Lung (tissue), 12 donors: ENCODE data around the gene TRAF7. TPM values are rescaled to one million over a fixed set of nuclear protein-coding genes. Genes with fewer than 3 reads are reported as not detected.

Experiments used
- ATAC-seq: fragments of 200-7000 bp; cut with Tn5 transposase; one replicate; pipeline ENCODE4 v1.9.1; 2020; ENCODE audit warnings: moderate number of reproducible peaks; ENCODE audit not compliant: insufficient read depth, low FRiP score
- DNase-seq, 3 donors: peaks; one replicate each; pipeline ENCODE4 v3.0.0-alpha.2; 2013 to 2017
- H3K27ac ChIP-seq, 2 donors: one replicate each; pipeline ENCODE4 v1.5.1; 2013; ENCODE audit warnings: mild to moderate bottlenecking in 2 of 2, moderate library complexity in 2 of 2, control low read depth in 1 of 2, inconsistent platforms in 1 of 2, low read depth in 1 of 2, low read length in 1 of 2
- H3K27me3 ChIP-seq, 3 donors: one replicate each; pipeline ENCODE4 v1.5.1; 2013; ENCODE audit warnings: low read length in 2 of 3; ENCODE audit not compliant: control insufficient read depth in 3 of 3, insufficient read depth in 3 of 3
- H3K36me3 ChIP-seq, 4 donors: one replicate each; pipeline ENCODE4 v1.5.1; 2013; ENCODE audit warnings: low read length in 4 of 4, mild to moderate bottlenecking in 1 of 4, moderate library complexity in 1 of 4; ENCODE audit not compliant: control insufficient read depth in 4 of 4, insufficient read depth in 4 of 4
- H3K4me1 ChIP-seq, 5 donors: one replicate each; pipeline ENCODE4 v1.5.1; 2013; ENCODE audit warnings: low read length in 5 of 5, mild to moderate bottlenecking in 2 of 5, moderate library complexity in 1 of 5; ENCODE audit not compliant: control insufficient read depth in 5 of 5, insufficient read depth in 5 of 5
- H3K4me3 ChIP-seq: one replicate; pipeline ENCODE4 v1.5.1; 2013; ENCODE audit warnings: mild to moderate bottlenecking, control low read depth, moderate library complexity
- H3K9ac ChIP-seq, 2 donors: one replicate each; pipeline ENCODE4 v1.5.1; 2013; ENCODE audit warnings: low read length in 2 of 2, control low read depth in 1 of 2; ENCODE audit not compliant: insufficient read depth in 1 of 2
- H3K9me3 ChIP-seq, 4 donors: one replicate each; pipeline ENCODE4 v1.5.1; 2013; ENCODE audit warnings: low read length in 3 of 4, mild to moderate bottlenecking in 1 of 4, moderate library complexity in 1 of 4; ENCODE audit not compliant: control insufficient read depth in 4 of 4, insufficient read depth in 3 of 4
- WGBS, 2 donors: extraction: QIAGEN DNeasy Blood & Tissue Kit; methylation state at CpG; one replicate each; pipeline ENCODE4 v1.1.7; 2013; 5-methylcytosine and 5-hydroxymethylcytosine counted together
- polyA plus RNA-seq, 2 donors: library from polyadenylated mRNA; stranded (reverse); fragments of 200-250 nt; gene quantifications; one replicate each; pipeline ENCODE4 v1.2.1, GENCODE V29; 2013
- total RNA-seq, 2 donors: library from RNA; depleted of rRNA in 1 of 2; stranded (reverse); fragments of >200 nt in 1 of 2; gene quantifications; one replicate each; pipeline ENCODE4 v1.2.1, GENCODE V29; 2014 to 2021
- TF ChIP-seq, protein P1 (sequence below): IDR thresholded peaks from 2 replicates; pipeline ENCODE4 v1.5.1; 2012; ENCODE audit warnings: mild to moderate bottlenecking; ENCODE audit errors: control extremely low read depth, extremely low read depth
- donor health status: control.
- donor health status: control.
- donor health status: Bipolar disorder and iron deficiency.
- donor health status: healthy.
- donor health status: DM: yes; HTN: yes; CAD: no.

Gene TRAF7
- total and polyA plus RNA-seq, 4 donors, result 33.4 to 74.2 (median 48.3) TPM

GRCh38 chr16:2210009-2210332 lies 54.4 kb downstream of the TRAF7 start:
- Histone ChIP-seq H3K36me3 (peaks cover 0 to 35% (median 4%) of the 10 kb centered on the region in 4 donors), H3K9me3 (no peaks in the 10 kb centered on the region), H3K27ac (no peak overlapping the region), H3K9ac (no peak overlapping the region), H3K4me3 (no peak overlapping the region), H3K4me1 (peaks cover 4 to 29% (median 12%) of the 10 kb centered on the region in 5 donors), H3K27me3 (no peaks in the 10 kb centered on the region)
- DNase-seq, result no peak
- ATAC-seq, result no peak
- 94% methylated on average over 17 of the region's 17 CpGs for WGBS, 2 donors
- TF ChIP-seq, protein P1, sequence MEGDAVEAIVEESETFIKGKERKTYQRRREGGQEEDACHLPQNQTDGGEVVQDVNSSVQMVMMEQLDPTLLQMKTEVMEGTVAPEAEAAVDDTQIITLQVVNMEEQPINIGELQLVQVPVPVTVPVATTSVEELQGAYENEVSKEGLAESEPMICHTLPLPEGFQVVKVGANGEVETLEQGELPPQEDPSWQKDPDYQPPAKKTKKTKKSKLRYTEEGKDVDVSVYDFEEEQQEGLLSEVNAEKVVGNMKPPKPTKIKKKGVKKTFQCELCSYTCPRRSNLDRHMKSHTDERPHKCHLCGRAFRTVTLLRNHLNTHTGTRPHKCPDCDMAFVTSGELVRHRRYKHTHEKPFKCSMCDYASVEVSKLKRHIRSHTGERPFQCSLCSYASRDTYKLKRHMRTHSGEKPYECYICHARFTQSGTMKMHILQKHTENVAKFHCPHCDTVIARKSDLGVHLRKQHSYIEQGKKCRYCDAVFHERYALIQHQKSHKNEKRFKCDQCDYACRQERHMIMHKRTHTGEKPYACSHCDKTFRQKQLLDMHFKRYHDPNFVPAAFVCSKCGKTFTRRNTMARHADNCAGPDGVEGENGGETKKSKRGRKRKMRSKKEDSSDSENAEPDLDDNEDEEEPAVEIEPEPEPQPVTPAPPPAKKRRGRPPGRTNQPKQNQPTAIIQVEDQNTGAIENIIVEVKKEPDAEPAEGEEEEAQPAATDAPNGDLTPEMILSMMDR, result no peak

DNA sequence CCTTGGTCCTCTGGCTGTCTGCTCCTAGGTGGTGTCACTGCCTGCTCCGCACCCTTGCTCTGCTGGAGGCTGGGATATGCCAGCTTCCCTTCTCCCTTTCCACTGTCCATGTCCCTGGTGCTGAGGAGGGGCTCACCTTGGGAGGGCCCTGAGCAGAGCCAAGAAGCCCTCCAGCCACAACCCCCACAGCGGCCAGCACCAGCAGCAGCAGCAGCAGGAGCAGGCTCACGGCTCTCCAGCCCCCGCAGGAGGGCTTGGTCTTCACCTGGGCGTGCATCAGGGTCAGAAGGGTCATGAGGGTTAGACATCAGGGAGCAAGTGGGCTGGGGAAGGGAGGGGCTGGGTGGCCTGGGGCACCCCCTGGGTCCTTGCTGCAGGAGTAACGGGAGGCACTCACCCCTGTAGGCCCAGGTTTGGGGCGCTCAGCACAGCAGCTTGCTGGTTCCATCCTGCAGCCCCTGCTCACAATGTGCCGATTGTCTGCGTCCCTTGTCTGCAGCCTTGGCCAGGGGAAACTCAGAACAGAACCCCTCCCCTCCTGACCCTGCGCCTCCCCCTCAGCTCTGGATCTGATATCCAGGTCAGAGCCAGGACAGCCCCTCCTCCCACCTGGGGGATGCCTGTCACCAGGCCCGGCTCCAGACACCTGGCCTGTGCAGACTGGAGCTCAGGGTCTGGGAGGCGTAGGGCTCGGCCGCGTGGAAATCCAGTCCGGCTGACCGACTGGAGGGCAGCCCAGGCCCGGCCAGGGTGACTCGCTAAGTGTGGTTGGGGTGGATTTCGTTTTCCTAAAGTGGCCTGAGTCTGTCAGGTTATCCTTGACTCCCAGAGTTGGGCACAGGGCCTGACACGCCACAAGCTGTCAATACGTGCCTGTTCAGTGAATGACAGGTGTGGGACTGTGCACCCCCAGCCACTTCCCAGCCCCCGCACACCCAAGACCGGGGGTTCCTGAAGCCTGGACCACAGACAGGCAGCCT lies 55.1 kb downstream of the TRAF7 start, which contains the start of gene BRICD5:
TSS of gene BRICD5 (minus strand) at position 478 of the 980 bp plus-strand sequence. CDS start at position 448, 30 bp downstream.
- DNase-seq (no peak), ATAC-seq (no peak)
- Histone ChIP-seq H3K9me3 (no peaks in the 10 kb centered on the region), H3K9ac (no peak within 1 kb of the TSS), H3K4me3 (no peak within 1 kb of the TSS), H3K27ac (peak within 1 kb of the TSS in 1 of 2 donors; percentile 76), H3K36me3 (peaks cover 0 to 35% (median 4%) of the 10 kb centered on the region in 4 donors), H3K4me1 (peaks cover 4 to 28% (median 12%) of the 10 kb centered on the region in 5 donors), H3K27me3 (no peaks in the 10 kb centered on the region)
- 82 to 83% methylated on average over 24 of the region's 24 CpGs for WGBS, 2 donors
- TF ChIP-seq, protein P1, result no peak

GRCh38 chr16:2211923-2212347 lies 56.4 kb downstream of the TRAF7 start:
- peak overlapping the region; percentile 58 to 76 for H3K27ac ChIP-seq
- DNase-seq, result no peak

More at GRCh38 chr16:2211923-2212347, 56.4 kb downstream of the TRAF7 start:
- H3K27me3 ChIP-seq, result no peaks in the 10 kb centered on the region
- TF ChIP-seq, protein P1, result no peak
- H3K4me1 ChIP-seq, result peaks cover 0 to 20% (median 9%) of the 10 kb centered on the region in 5 donors
- no peak for ATAC-seq
- H3K9me3 ChIP-seq, result no peaks in the 10 kb centered on the region
- WGBS, 2 donors, result 82 to 89% methylated on average over 11 of the region's 11 CpGs
- no peak overlapping the region for H3K4me3 ChIP-seq
- H3K36me3 ChIP-seq, result peaks cover 0 to 32% (median 4%) of the 10 kb centered on the region in 4 donors
- H3K9ac ChIP-seq, result no peak overlapping the region
